HCT116 (cell line): ENCODE data around the gene IP6K3. TPM values are rescaled to one million over a fixed set of nuclear protein-coding genes. Genes with fewer than 3 reads are reported as not detected.

Source experiments
- ATAC-seq: fragments of 200-7000 bp; cut with Tn5 transposase; 2 replicates; pipeline ENCODE4 v1.9.1; 2020; ENCODE audit warnings: mild to moderate bottlenecking, moderate library complexity
- BruUV-seq: library from RNA; stranded (reverse); fragments of 400-500 nt; replicated peaks from 2 replicates; lab custom pipeline; 2021; lab: Mats Ljungman, UMichigan
- CTCF ChIA-PET: fragments of 300-600 bp; sonication (Branson Sonifier 250); formaldehyde crosslinking; loops from one replicate; lab custom pipeline; 2021; ENCODE audit warnings: antibody characterized with exemption; lab: Charles Lee
- POLR2A ChIA-PET: fragments of 300-600, 350-600 bp; sonication (Branson Sonifier 250); formaldehyde crosslinking; loops from one replicate; lab custom pipeline; 2021; ENCODE audit warnings: antibody characterized with exemption; lab: Charles Lee
- RAD21 ChIA-PET, 2 experiments: fragments of 300-600 bp; sonication (Branson Sonifier 250); formaldehyde crosslinking; loops; one replicate each; lab custom pipeline; 2023; ENCODE audit warnings: low total read pairs in 2 of 2; ENCODE audit not compliant: uncharacterized antibody in 2 of 2, unreplicated experiment in 2 of 2, low non-redundant PET in 1 of 2; lab: Charles Lee
- DNase-seq: peaks from one replicate; pipeline ENCODE4 v3.0.0-alpha.2; 2010; ENCODE audit warnings: low read depth, low spot score
- H2AFZ ChIP-seq: fragments of 200-600 bp; shearing (Covaris generic), sonication (generic); 2 replicates; pipeline ENCODE4 v1.6.1; 2017; ENCODE audit warnings: low read depth, mixed run types, mixed read lengths, antibody characterized with exemption, low read length; ENCODE audit not compliant: poor library complexity, severe bottlenecking
- H3K27ac ChIP-seq: 2 replicates; pipeline ENCODE4 v1.5.1; 2012; ENCODE audit warnings: low read depth, low read length
- H3K27me3 ChIP-seq: fragments of 200-600 bp; sonication (generic); 2 replicates; pipeline ENCODE4 v1.6.1; 2016; ENCODE audit warnings: mixed run types, low read length, mixed read lengths; ENCODE audit not compliant: insufficient read depth
- H3K36me3 ChIP-seq, 2 experiments: fragments of 200-500 bp in 1 of 2; fragments of 200-600 bp in 1 of 2; sonication (Bioruptor generic) in 1 of 2; sonication (generic) in 1 of 2; 2 replicates each; pipeline versions ENCODE4 v1.5.1 to v1.6.1; 2014 to 2016; ENCODE audit warnings: low read length in 2 of 2, inconsistent platforms in 1 of 2, mixed read lengths in 1 of 2, mixed run types in 1 of 2; ENCODE audit not compliant: insufficient read depth in 2 of 2, control insufficient read depth in 1 of 2
- H3K4me1 ChIP-seq, 2 experiments: fragments of 200-600 bp in 1 of 2; sonication (generic) in 1 of 2; 2 replicates each; pipeline versions ENCODE4 v1.5.1 to v1.6.1; 2012 to 2017; ENCODE audit warnings: low read length in 2 of 2, inconsistent platforms in 1 of 2, mild to moderate bottlenecking in 1 of 2, mixed read lengths in 1 of 2, mixed run types in 1 of 2, moderate library complexity in 1 of 2; ENCODE audit not compliant: insufficient read depth in 2 of 2, control insufficient read depth in 1 of 2
- H3K4me2 ChIP-seq: fragments of 200-600 bp; sonication (generic); 2 replicates; pipeline ENCODE4 v1.6.1; 2017; ENCODE audit warnings: mixed run types, low read length, mixed read lengths
- H3K4me3 ChIP-seq, 2 experiments: fragments of 200-600 bp in 1 of 2; sonication (generic) in 1 of 2; replicated peaks in 1 of 2; 2 replicates each; pipeline ENCODE4 v1.5.1; 2011 to 2016; ENCODE audit warnings: low read length in 2 of 2, control low read depth in 1 of 2, low read depth in 1 of 2, mild to moderate bottlenecking in 1 of 2, mixed read lengths in 1 of 2, mixed run types in 1 of 2
- H3K79me2 ChIP-seq: fragments of 200-600 bp; sonication (generic); 2 replicates; pipeline ENCODE4 v1.6.1; 2017; ENCODE audit warnings: mild to moderate bottlenecking, mixed run types, low read length, moderate library complexity, mixed read lengths; ENCODE audit not compliant: insufficient read depth
- H3K9ac ChIP-seq: fragments of 200-600 bp; sonication (generic); 2 replicates; pipeline ENCODE4 v1.6.1; 2016; ENCODE audit warnings: low read length, mixed read lengths
- H3K9me2 ChIP-seq: fragments of 200-600 bp; sonication (generic), shearing (Covaris generic); 2 replicates; pipeline ENCODE4 v1.6.1; 2017; ENCODE audit warnings: mixed run types, mild to moderate bottlenecking, moderate library complexity; ENCODE audit not compliant: insufficient read depth
- H3K9me3 ChIP-seq, 2 experiments: fragments of 200-500 bp in 1 of 2; fragments of 200-600 bp in 1 of 2; sonication (Bioruptor generic) in 1 of 2; sonication (generic) in 1 of 2; 2 replicates each; pipeline ENCODE4 v1.6.1; 2014 to 2017; ENCODE audit warnings: low read length in 2 of 2, mixed read lengths in 2 of 2, inconsistent platforms in 1 of 2, low read depth in 1 of 2, mild to moderate bottlenecking in 1 of 2, mixed run types in 1 of 2, moderate library complexity in 1 of 2; ENCODE audit not compliant: control insufficient read depth in 1 of 2, insufficient read depth in 1 of 2
- H4K20me1 ChIP-seq: fragments of 200-600 bp; sonication (generic), shearing (Covaris generic); 2 replicates; pipeline ENCODE4 v1.6.1; 2017; ENCODE audit warnings: mixed run types, mild to moderate bottlenecking, moderate library complexity; ENCODE audit not compliant: insufficient read depth
- CEBPB ChIP-seq: IDR thresholded peaks from 2 replicates; pipeline ENCODE4 v1.6.1; 2012; ENCODE audit warnings: low read depth
- EZH2 ChIP-seq: fragments of 200-600 bp; sonication (generic); IDR thresholded peaks from 2 replicates; pipeline ENCODE4 v1.6.1; 2017; ENCODE audit warnings: antibody characterized with exemption, mixed run types
- JUND ChIP-seq: IDR thresholded peaks from 2 replicates; pipeline ENCODE4 v1.6.1; 2012
- POLR2AphosphoS5 ChIP-seq: IDR thresholded peaks from 2 replicates; pipeline ENCODE4 v1.6.1; 2011; ENCODE audit warnings: mild to moderate bottlenecking, low read depth, low read length, moderate library complexity
- REST ChIP-seq: IDR thresholded peaks from 2 replicates; pipeline ENCODE4 v1.6.1; 2012; ENCODE audit warnings: low read depth
- YY1 ChIP-seq: IDR thresholded peaks from 2 replicates; pipeline ENCODE4 v1.6.1; 2011; ENCODE audit warnings: low read length, low read depth, moderate library complexity, mild to moderate bottlenecking; ENCODE audit not compliant: insufficient replicate concordance; ENCODE audit errors: extremely low read depth
- ZFX ChIP-seq: fragments of 450-650 bp; IDR thresholded peaks from 2 replicates; pipeline ENCODE4 v1.6.1; 2017
- intact Hi-C: fragments of 100-400 bp; cut with micrococcal nuclease; formaldehyde crosslinking; loops from 2 replicates; pipeline ENCODE4 v1.10.0; 2022
- total RNA-seq: library from RNA; stranded (reverse); gene quantifications from one replicate; pipeline ENCODE4 v1.2.1, GENCODE V29; 2021; ENCODE audit not compliant: unreplicated experiment

Gene IP6K3
- total RNA-seq, 1 experiment from 2014 or later = not detected

GRCh38 chr6:33742837-33743236 is 3.9 kb downstream of the IP6K3 start:
- intact Hi-C loops = no loop called here
- RAD21 ChIA-PET = no interaction called here
- no peak overlapping the region for H3K4me3 ChIP-seq
- no peaks in the 10 kb centered on the region for H3K9me2 ChIP-seq
- POLR2A ChIA-PET = no interaction called here
- no peak overlapping the region for H3K4me2 ChIP-seq
- H3K9ac ChIP-seq = no peak overlapping the region
- no peaks in the 10 kb centered on the region for H3K9me3 ChIP-seq
- TF ChIP-seq REST (no peak), EZH2 (no peak), YY1 (no peak), POLR2AphosphoS5 (no peak), ZFX (no peak), JUND (no peak), CEBPB (no peak)
- H3K36me3 ChIP-seq = no peaks in the 10 kb centered on the region
- no peaks in the 10 kb centered on the region for H3K79me2 ChIP-seq
- no peak for DNase-seq
- H3K27me3 ChIP-seq = peaks cover 6% of the 10 kb centered on the region; the same call in 1 of the 2 replicates
- CTCF ChIA-PET = interaction anchor here (0.8 to 3.5 kb wide), 3 partner anchors 29 to 412 kb away, joined by 4 to 14 read pairs (median 8); no protein-coding TSS in a partner anchor
- no peak overlapping the region for H3K27ac ChIP-seq
- H4K20me1 ChIP-seq = no peaks in the 10 kb centered on the region
- H3K4me1 ChIP-seq = peaks cover 2 to 9% of the 10 kb centered on the region in 2 experiments; a peak in 3 of 4 replicates
- BruUV-seq = no TSS peak
- no peak overlapping the region for H2AFZ ChIP-seq
- no peak for ATAC-seq
